Sigmoid colon (tissue), 4 donors: ENCODE measurements around the gene MESD.

Experiments used
- CTCF ChIP-seq, 4 experiments: fragments of 450-650 bp in 3 of 4; fragments of 200-600 bp in 1 of 4; IDR thresholded peaks; one replicate each; pipeline ENCODE4 v1.5.1; 2016 to 2019; ENCODE audit warnings: antibody characterized with exemption in 4 of 4, mild to moderate bottlenecking in 3 of 4, moderate library complexity in 2 of 4
- EP300 ChIP-seq, 4 donors: sonication (generic); formaldehyde crosslinking; IDR thresholded peaks; one replicate each; pipeline ENCODE4 v1.6.1; 2017; ENCODE audit warnings: antibody characterized with exemption in 4 of 4
- POLR2A ChIP-seq, 2 donors: fragments of 450-650 bp; IDR thresholded peaks; one replicate each; pipeline ENCODE4 v1.6.1; 2016; ENCODE audit warnings: antibody characterized with exemption in 2 of 2, mild to moderate bottlenecking in 2 of 2, moderate library complexity in 2 of 2
- POLR2AphosphoS5 ChIP-seq, 4 donors: sonication (generic); formaldehyde crosslinking; IDR thresholded peaks; one replicate each; pipeline ENCODE4 v1.6.1; 2017; ENCODE audit warnings: antibody characterized with exemption in 4 of 4

GRCh38 chr15:81031203-81031602 lies 41.6 kb upstream of the MESD start:
- TF ChIP-seq POLR2A (IDR thresholded peaks at IDR 0.05) (no peak), CTCF (IDR thresholded peaks at IDR 0.05) (no peak), EP300 (IDR thresholded peaks at IDR 0.05) (no peak), POLR2AphosphoS5 (IDR thresholded peaks at IDR 0.05) (no peak)
